MV-4-11 (cell line): ENCODE data around the gene NPAS1.

Experiments
- DNase-seq: peaks from one replicate; lab custom pipeline; 2025; lab: John Stamatoyannopoulos, UW

Gene NPAS1

DNA sequence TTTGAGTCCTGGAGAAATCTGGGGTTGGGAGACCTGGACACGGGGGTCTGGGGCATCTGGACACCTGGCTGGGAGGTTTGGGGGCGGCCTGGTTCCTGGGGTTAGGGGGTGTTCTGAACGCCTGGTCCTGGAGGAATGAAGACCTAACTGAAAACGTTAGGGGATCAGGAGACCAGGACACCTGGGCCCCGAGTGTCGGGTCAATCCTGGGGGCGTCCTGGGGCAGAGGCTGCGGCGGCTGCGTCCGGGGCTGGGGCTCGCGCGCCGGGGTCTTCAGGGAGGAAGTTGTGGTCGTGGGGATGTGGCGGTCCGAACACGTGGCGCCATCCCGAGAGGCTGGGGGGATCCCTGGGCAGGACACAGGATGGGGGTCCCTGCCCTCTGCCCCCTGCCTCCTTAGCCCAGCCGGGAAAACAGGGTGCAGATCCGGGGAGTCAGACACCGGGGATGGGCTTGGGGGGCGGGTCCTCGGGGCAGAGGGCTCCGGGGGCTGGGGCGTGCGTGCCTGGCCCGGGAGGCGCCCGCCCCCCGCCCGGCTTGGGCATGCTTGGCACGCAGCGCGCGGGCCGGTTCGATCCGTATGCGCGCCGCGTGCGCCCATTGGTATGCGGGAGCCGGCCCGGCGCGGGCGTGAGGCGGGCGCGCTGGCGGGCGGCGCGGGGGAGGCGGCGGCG is 632 bp downstream of the NPAS1 start:
- DNase-seq = no peak

- no peak for DNase-seq
Observed at GRCh38 chr19:47020992-47021496, 1.4 kb downstream of the NPAS1 start.

GRCh38 chr19:47021536-47022139 is 2.0 kb downstream of the NPAS1 start:
- no peak for DNase-seq

- no peak for DNase-seq
Observed at GRCh38 chr19:47022140-47022536, 2.5 kb downstream of the NPAS1 start.

DNA sequence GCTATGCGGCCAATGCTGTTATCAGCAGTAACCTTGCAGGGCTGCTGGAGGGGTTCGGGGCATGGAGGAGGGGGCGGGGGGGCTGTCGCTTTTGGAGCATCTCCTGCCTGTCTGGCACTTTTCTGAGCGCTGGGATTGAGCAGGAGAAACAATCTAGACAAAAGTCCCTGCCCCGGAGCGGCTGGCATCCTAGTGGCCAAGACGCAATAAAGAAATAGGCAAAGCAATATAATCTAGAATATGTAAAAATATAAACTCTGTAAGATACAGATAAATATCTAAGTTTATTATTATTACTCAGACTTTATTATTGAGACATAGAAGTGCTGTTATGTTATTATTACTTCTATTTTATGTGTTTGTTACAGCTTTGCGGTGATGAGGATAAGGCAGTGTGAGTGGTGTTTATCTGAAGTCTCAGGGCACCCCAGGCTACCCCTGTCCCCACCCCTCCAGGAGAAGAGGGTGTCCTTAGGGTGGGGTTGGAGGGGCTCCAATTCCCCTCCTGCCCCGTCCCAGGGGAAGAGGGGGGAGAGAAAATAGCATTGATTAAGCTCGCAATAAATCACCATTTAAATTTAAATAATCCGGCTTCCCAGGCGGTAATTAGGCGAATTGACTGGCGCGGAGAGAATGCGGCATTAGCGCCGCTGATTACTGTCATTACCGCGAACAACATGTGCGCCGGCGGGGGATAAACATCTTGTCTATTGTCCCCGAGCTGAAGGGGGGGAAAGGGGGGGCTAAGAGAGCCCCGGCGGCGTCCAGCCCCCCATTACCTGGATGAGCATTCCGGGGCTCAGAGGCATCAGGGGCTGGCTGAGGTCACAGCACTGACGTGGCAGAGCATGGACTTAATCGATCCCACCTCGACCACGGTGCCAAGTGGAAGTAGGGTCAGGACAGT is 3.2 kb downstream of the NPAS1 start:
- DNase-seq = no peak

- no peak for DNase-seq
Observed at GRCh38 chr19:47023448-47023794, 3.8 kb downstream of the NPAS1 start.

DNA sequence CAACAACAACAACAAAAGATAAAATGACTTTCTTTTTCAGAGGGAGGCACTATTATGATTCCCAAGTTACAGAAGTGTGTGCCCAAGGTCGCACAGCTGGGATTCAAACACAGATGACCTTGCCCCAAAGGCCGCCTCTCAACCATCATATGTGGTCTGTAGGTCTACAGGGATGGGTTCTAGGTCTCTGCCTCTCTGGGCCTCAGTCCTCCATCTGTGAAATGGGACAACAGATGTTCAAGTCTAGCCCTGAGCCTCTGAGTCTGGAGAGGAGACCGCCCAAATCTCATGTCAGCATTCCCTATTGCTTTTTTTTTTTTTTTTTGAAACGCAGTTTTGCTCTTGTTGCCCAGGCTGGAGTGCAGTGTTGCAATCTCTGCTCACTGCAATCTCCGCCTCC is 4.9 kb downstream of the NPAS1 start:
- DNase-seq = no peak

DNA sequence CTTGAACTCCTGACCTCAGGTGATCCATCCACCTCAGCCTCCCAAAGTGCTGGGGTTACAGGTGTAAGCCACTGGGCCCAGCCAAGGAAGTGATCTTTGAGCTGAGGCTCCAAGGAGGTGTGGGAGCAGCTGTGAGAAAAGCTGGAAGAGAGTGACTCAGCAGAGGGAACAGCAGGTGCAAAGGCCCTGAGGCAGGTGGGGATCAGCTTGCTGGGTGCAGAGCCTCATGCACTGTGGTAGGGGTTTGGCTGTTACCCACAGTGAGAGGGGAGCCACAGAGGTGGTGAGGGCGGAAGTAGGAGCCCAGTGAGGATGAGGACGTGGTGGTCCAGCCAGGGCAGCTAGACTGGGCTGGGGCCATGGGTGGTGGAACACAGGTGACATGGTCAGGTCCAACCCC is 6.5 kb downstream of the NPAS1 start:
- no peak for DNase-seq

DNA sequence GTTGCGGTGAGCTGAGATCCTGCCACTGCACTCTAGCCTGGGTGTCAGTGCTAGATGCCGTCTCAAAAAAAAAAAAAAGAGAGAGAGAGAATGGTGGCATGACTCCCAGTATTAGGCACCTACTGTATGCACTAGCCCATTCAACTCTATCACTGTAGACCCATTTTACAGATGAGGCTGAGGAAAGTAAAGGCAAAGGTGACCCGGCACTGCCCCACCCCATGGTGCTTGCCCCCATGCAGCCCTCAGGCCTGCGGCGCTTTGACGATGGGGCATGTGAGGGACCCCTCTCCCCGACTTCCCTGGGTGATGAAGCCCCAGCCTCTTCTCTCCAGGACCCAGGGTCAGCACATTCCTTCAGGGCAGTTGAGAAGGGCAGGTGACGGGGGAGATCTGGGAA is 7.3 kb downstream of the NPAS1 start:
- no peak for DNase-seq

- no peak for DNase-seq
Observed at GRCh38 chr19:47027586-47028088, 8.0 kb downstream of the NPAS1 start.

GRCh38 chr19:47028195-47028601 is 8.6 kb downstream of the NPAS1 start:
- DNase-seq = no peak

GRCh38 chr19:47032171-47032811 is 12.7 kb downstream of the NPAS1 start:
- no peak for DNase-seq

- DNase-seq = peak; percentile 83
Observed at GRCh38 chr19:47035127-47036096, 15.8 kb downstream of the NPAS1 start.

DNA sequence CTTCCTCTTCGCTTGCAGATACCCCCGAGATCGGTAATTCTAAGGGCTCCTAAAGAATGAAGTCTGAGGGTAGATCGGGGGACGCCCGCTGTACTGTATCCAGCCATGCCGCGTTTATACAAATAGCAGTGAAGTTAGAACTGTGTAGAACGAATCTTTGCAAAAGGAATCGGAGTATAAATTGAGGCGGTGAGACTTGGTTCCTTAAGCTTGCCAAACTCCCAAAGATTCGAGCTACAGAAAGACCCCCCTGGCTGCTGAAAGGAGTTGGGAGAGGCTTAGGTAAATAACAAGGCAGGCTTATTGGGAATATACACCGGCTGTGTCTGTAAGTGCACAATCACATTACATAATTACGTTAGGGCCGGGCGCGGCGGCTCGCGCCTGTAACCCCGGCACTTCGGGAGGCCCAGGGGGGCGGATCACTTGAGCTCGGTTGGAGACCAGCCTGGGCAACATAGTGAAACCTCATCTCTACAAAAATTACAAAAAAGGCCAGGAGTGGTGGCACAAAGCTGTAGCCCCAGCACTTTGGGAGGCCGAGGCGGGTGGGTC is 16.5 kb downstream of the NPAS1 start:
- peak; percentile 56 for DNase-seq

- no peak for DNase-seq
Observed at GRCh38 chr19:47037766-47038165, 18.1 kb downstream of the NPAS1 start.

DNA sequence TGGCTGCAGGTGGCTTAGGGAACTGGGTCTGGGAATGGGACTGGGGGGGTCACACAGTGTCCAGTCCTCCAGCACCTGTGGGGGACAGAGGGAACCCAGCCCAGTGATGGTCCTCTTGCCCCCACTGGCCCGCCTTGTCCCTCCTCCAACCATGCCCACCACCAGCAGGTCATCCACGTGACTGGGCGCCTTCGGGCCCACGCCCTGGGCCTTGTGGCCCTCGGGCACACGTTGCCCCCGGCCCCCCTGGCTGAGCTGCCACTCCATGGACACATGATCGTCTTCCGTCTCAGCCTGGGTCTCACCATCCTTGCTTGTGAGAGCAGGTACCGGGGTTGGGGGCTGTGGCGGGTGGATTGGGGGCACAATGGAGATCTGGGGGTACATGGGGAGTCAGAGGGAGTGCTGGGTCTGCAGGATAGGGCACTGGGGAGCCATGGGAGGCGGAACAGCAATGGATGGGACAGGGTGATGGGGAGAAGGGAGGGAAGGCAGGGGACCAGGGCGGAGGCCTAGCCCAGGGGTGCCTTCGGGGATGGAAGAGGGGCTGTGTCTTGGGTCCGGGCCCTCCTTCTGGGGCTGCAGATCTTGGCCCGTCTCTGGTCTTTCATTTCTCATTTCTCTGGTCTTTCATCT is 19.7 kb downstream of the NPAS1 start:
- DNase-seq = no peak

- DNase-seq = no peak
Observed at GRCh38 chr19:47040869-47041268, 21.2 kb downstream of the NPAS1 start.

GRCh38 chr19:47044946-47045866 is 25.6 kb downstream of the NPAS1 start:
- DNase-seq = no peak

GRCh38 chr19:47045867-47046470 is 26.3 kb downstream of the NPAS1 start:
- DNase-seq = no peak
